ENCODE measurements around the gene ANAPC16. TPM values are rescaled to one million over a fixed set of nuclear protein-coding genes. Genes with fewer than 3 reads are reported as not detected.

The ANAPC16 gene
- total and polyA plus RNA-seq, 2 experiments from 2014 or later, result 77.5 to 126 TPM

GRCh38 chr10:72228318-72228751, 12.5 kb downstream of the ANAPC16 start:
- H3K9me2 ChIP-seq (ENCODE audit: insufficient read depth), result no peaks in the 10 kb centered on the region
- no peak overlapping the region for H2AFZ ChIP-seq
- no peak overlapping the region for H3K4me3 ChIP-seq
- H4K20me1 ChIP-seq (replicated peaks; ENCODE audit: insufficient read depth), result 0 out of 2 replicates have a peak, but pooled peaks cover 3% of the 10 kb centered on the region
- peaks cover 8% of the 10 kb centered on the region; the same call in 1 of the 2 replicates for H3K36me3 ChIP-seq (ENCODE audit: insufficient read depth)
- DNase-seq (ENCODE audit: low spot score) (no peak), ATAC-seq (no peak)
- H3K27me3 Mint-ChIP-seq (ENCODE audit: insufficient read depth, low read depth, poor library complexity), result no peaks in the 10 kb centered on the region
- no peak overlapping the region for H3K4me2 ChIP-seq
- H3K36me3 Mint-ChIP-seq (ENCODE audit: low read depth), result peaks cover 26% of the 10 kb centered on the region
- no peak overlapping the region for H3K27ac Mint-ChIP-seq
- H3K4me1 ChIP-seq (ENCODE audit: insufficient read depth), result no peaks in the 10 kb centered on the region
- H3K4me1 Mint-ChIP-seq, result peaks cover 18% of the 10 kb centered on the region; the same call in 2 of the 3 replicates
- TF ChIP-seq JUNB (IDR thresholded peaks at IDR 0.05; ENCODE audit: unreplicated experiment) (no peak), STAT1 (IDR thresholded peaks at IDR 0.05; ENCODE audit: unreplicated experiment) (no peak), ETS1 (IDR thresholded peaks at IDR 0.05) (no peak), CTCF (conservative IDR thresholded peaks at IDR 0.05; ENCODE audit: low read depth in 2 of 2) (no peak), EZH2phosphoT487 (IDR thresholded peaks at IDR 0.05; ENCODE audit: unreplicated experiment) (no peak), EZH2 (IDR thresholded peaks at IDR 0.05; ENCODE audit: low read depth, unreplicated experiment) (no peak), ZNF331 (CRISPR knock-in tag; IDR thresholded peaks at IDR 0.05; ENCODE audit: low read depth) (no peak), POLR2AphosphoS5 (IDR thresholded peaks at IDR 0.05; ENCODE audit: low read depth) (no peak), ZNF114 (CRISPR knock-in tag; IDR thresholded peaks at IDR 0.05) (no peak), REST (IDR thresholded peaks at IDR 0.05; ENCODE audit: unreplicated experiment) (no peak), NANOG (IDR thresholded peaks at IDR 0.05; ENCODE audit: borderline replicate concordance) (no peak), CREB1 (CRISPR knock-in tag; IDR thresholded peaks at IDR 0.05; ENCODE audit: low read depth) (no peak), ZNF462 (CRISPR knock-in tag; IDR thresholded peaks at IDR 0.05) (no peak)
- H3K27me3 ChIP-seq (ENCODE audit: insufficient read depth), result no peaks in the 10 kb centered on the region
- H3K27ac ChIP-seq (ENCODE audit: low read depth), result peak overlapping the region; percentile 14; the same call in 1 of the 2 replicates
- peaks cover 65% of the 10 kb centered on the region for H3K79me2 ChIP-seq (replicated peaks; ENCODE audit: insufficient read depth)
- H3K4me3 Mint-ChIP-seq, result no peak overlapping the region
- H3K9me3 Mint-ChIP-seq, result no peaks in the 10 kb centered on the region
- 0 out of 2 replicates have a peak, but pooled peaks cover 9% of the 10 kb centered on the region for H3F3A ChIP-seq (replicated peaks; ENCODE audit: low read depth)

Data from GM23338 (cell line).